Keratinocyte (primary cell): ENCODE measurements around the gene HOXD8.

Experiments
- EZH2 ChIP-seq: IDR thresholded peaks from one replicate; pipeline ENCODE4 v1.6.1; 2012; ENCODE audit warnings: inconsistent platforms, mild to moderate bottlenecking, low read length, moderate library complexity
- TF ChIP-seq, protein P1 (sequence below), 3 experiments: IDR thresholded peaks in 1 of 3; conservative IDR thresholded peaks in 1 of 3; optimal IDR thresholded peaks in 1 of 3; 2 replicates in 2 of 3; 3 replicates in 1 of 3; pipeline versions ENCODE3 to v1.5.1; 2011; ENCODE audit warnings: low read length in 3 of 3, mild to moderate bottlenecking in 3 of 3, moderate library complexity in 2 of 3, control low read depth in 1 of 3, inconsistent platforms in 1 of 3; ENCODE audit not compliant: insufficient read depth in 2 of 3; ENCODE audit errors: extremely low read depth in 1 of 3

- TF ChIP-seq, protein P1, sequence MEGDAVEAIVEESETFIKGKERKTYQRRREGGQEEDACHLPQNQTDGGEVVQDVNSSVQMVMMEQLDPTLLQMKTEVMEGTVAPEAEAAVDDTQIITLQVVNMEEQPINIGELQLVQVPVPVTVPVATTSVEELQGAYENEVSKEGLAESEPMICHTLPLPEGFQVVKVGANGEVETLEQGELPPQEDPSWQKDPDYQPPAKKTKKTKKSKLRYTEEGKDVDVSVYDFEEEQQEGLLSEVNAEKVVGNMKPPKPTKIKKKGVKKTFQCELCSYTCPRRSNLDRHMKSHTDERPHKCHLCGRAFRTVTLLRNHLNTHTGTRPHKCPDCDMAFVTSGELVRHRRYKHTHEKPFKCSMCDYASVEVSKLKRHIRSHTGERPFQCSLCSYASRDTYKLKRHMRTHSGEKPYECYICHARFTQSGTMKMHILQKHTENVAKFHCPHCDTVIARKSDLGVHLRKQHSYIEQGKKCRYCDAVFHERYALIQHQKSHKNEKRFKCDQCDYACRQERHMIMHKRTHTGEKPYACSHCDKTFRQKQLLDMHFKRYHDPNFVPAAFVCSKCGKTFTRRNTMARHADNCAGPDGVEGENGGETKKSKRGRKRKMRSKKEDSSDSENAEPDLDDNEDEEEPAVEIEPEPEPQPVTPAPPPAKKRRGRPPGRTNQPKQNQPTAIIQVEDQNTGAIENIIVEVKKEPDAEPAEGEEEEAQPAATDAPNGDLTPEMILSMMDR (optimal IDR thresholded peaks at IDR 0.05 in 1 of 3, IDR thresholded peaks at IDR 0.05 in 1 of 3, conservative IDR thresholded peaks at IDR 0.05 in 1 of 3; ENCODE audit: extremely low read depth in 1 of 3, insufficient read depth in 2 of 3, low read length in 3 of 3) = no peak
- TF ChIP-seq EZH2 = no peak
Measured at GRCh38 chr2:176169711-176170110, 40.2 kb downstream of the HOXD8 start.
